ENCODE measurements around the gene GUCA2A. TPM values are rescaled to one million over a fixed set of nuclear protein-coding genes. Genes with fewer than 3 reads are reported as not detected.

Gene GUCA2A
- total and polyA plus RNA-seq, 2 of the 8 experiments (the other 6 are each of a cell fraction or from before 2014, with no cell fraction given), result not detected

GRCh38 chr1:42183957-42184268, 19.4 kb upstream of the GUCA2A start (continued):
- TF ChIP-seq SAP30 (IDR thresholded peaks at IDR 0.05; ENCODE audit: insufficient read depth, insufficient replicate concordance, low read length) (no peak), YY1 (IDR thresholded peaks at IDR 0.05; ENCODE audit: low read depth, low read length) (no peak), CTBP2 (IDR thresholded peaks at IDR 0.05; ENCODE audit: borderline replicate concordance, insufficient read depth, insufficient read length, low read length) (no peak)

Data from H1 (cell line).